ENCODE results near the gene PCP4.

PCP4 gene

GRCh38 chr21:39969691-39970364, 102.6 kb downstream of the PCP4 start:
- TF ChIP-seq CTCF (IDR thresholded peaks at IDR 0.05; ENCODE audit: extremely low read depth, insufficient read depth, missing control alignments): no peak
- in situ Hi-C loops (cut with MboI; ENCODE audit: low pct_unique_long_range_greater_than_20kb, low sequenced_read_pairs, unreplicated experiment): no loop called here
- DNase-seq (ENCODE audit: low spot score): no peak

GRCh38 chr21:39971956-39972355, 104.7 kb downstream of the PCP4 start:
- in situ Hi-C loops (cut with MboI; ENCODE audit: low pct_unique_long_range_greater_than_20kb, low sequenced_read_pairs, unreplicated experiment): no loop called here
- DNase-seq (ENCODE audit: low spot score): no peak
- TF ChIP-seq CTCF (IDR thresholded peaks at IDR 0.05; ENCODE audit: extremely low read depth, insufficient read depth, missing control alignments): no peak

- no peak for DNase-seq (ENCODE audit: low spot score)
- in situ Hi-C loops (cut with MboI; ENCODE audit: low pct_unique_long_range_greater_than_20kb, low sequenced_read_pairs, unreplicated experiment): no loop called here
- TF ChIP-seq CTCF (IDR thresholded peaks at IDR 0.05; ENCODE audit: extremely low read depth, insufficient read depth, missing control alignments): no peak
Measured at GRCh38 chr21:39972471-39972870, 105.2 kb downstream of the PCP4 start.

DNA sequence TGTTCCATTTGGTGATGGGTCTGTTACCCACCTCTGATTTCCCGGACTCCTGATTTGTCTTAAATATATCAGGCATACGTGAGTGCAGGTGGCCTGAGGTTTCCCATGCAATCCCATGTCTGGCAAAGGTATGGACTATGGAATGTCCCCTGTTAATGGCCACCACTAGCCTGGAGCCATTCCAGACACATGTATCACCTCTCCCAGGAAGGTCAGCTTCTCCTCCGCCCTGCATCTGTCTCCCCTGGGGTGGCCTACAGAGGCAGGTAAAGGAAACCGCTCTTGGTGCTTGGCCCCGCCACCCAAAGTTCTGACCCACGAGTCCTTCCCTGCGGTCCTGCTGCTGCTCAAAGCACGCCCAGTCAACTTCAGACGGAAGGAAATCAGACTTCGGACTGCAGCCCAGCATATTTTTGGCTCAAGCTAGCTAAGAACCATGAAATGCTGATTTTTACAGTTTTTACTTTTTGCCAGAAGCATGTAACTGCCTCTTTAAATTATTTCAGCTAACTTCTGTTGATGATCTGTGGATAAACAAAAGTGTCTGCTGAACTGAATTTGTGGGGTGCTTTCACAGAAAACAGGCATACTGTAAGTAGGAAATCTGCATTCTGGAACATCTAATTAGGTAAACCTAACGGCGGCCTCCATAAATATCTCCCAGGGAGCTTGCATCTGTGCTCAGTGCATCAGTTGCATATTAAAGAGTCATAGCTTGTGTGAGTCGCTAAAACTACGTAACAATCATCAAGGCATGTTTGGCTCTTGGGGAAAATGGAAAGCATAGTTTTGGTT, 105.9 kb downstream of the PCP4 start:
- no peak for TF ChIP-seq CTCF (IDR thresholded peaks at IDR 0.05; ENCODE audit: extremely low read depth, insufficient read depth, missing control alignments)
- no peak for DNase-seq (ENCODE audit: low spot score)
- in situ Hi-C loops (cut with MboI; ENCODE audit: low pct_unique_long_range_greater_than_20kb, low sequenced_read_pairs, unreplicated experiment): no loop called here

GRCh38 chr21:39976800-39977199, 109.6 kb downstream of the PCP4 start:
- DNase-seq (ENCODE audit: low spot score): no peak
- in situ Hi-C loops (cut with MboI; ENCODE audit: low pct_unique_long_range_greater_than_20kb, low sequenced_read_pairs, unreplicated experiment): no loop called here
- no peak for TF ChIP-seq CTCF (IDR thresholded peaks at IDR 0.05; ENCODE audit: extremely low read depth, insufficient read depth, missing control alignments)
